Panc1 (cell line): Measurements from ENCODE around the gene CHRNE. TPM values are rescaled to one million over a fixed set of nuclear protein-coding genes. Genes with fewer than 3 reads are reported as not detected.

Experiments used
- ATAC-seq: fragments of 200-7000 bp; cut with Tn5 transposase; 2 replicates; pipeline ENCODE4 v1.9.1; 2020; ENCODE audit warnings: mild to moderate bottlenecking, moderate library complexity
- BruUV-seq: library from RNA; stranded (reverse); fragments of 400-500 nt; replicated peaks from 2 replicates; lab custom pipeline; 2021; lab: Mats Ljungman, UMichigan
- CTCF ChIA-PET: fragments of 300-600 bp; sonication (Branson Sonifier 250); formaldehyde crosslinking; loops from one replicate; lab custom pipeline; 2022; ENCODE audit warnings: antibody characterized with exemption; lab: Charles Lee
- POLR2A ChIA-PET: fragments of 300-600 bp; sonication (Branson Sonifier 250); formaldehyde crosslinking; loops from one replicate; lab custom pipeline; 2022; ENCODE audit warnings: antibody characterized with exemption; lab: Charles Lee
- DNase-seq: peaks from one replicate; pipeline ENCODE4 v3.0.0-alpha.2; 2010; ENCODE audit warnings: low read depth, low spot score
- H3K27ac ChIP-seq: 2 replicates; pipeline ENCODE4 v1.5.1; 2011; ENCODE audit warnings: mild to moderate bottlenecking, low read length, inconsistent platforms
- H3K27me3 ChIP-seq: fragments of 200-500 bp; sonication (Bioruptor generic); 2 replicates; pipeline ENCODE4 v1.6.0; 2014; ENCODE audit warnings: low read length, inconsistent platforms; ENCODE audit not compliant: control insufficient read depth, insufficient read depth
- H3K36me3 ChIP-seq: fragments of 200-500 bp; sonication (Bioruptor generic); 2 replicates; pipeline ENCODE4 v1.5.1; 2014; ENCODE audit warnings: inconsistent platforms, mild to moderate bottlenecking, low read length, moderate library complexity; ENCODE audit not compliant: control insufficient read depth, insufficient read depth
- H3K4me1 ChIP-seq: 2 replicates; pipeline ENCODE4 v1.5.1; 2011; ENCODE audit warnings: inconsistent platforms, mild to moderate bottlenecking, low read length, moderate library complexity; ENCODE audit not compliant: control insufficient read depth, insufficient read depth
- H3K4me3 ChIP-seq, 2 experiments: 2 replicates each; pipeline ENCODE4 v1.5.1; 2011 to 2012; ENCODE audit warnings: low read depth in 2 of 2, low read length in 2 of 2, mild to moderate bottlenecking in 2 of 2, inconsistent platforms in 1 of 2, moderate library complexity in 1 of 2
- H3K9me3 ChIP-seq: fragments of 200-500 bp; sonication (Bioruptor generic); 2 replicates; pipeline ENCODE4 v1.5.1; 2014; ENCODE audit warnings: low read depth, mild to moderate bottlenecking, inconsistent platforms, low read length, moderate library complexity; ENCODE audit not compliant: control insufficient read depth, insufficient read depth
- POLR2AphosphoS5 ChIP-seq: IDR thresholded peaks from 2 replicates; pipeline ENCODE4 v1.6.1; 2012; ENCODE audit warnings: mild to moderate bottlenecking, low read depth, low read length, moderate library complexity
- SIN3A ChIP-seq: IDR thresholded peaks from 2 replicates; pipeline ENCODE4 v1.6.1; 2012; ENCODE audit warnings: low read depth, mild to moderate bottlenecking, low read length, moderate library complexity, borderline replicate concordance; ENCODE audit not compliant: insufficient read depth
- TCF7L2 ChIP-seq: IDR thresholded peaks from 2 replicates; pipeline ENCODE4 v1.6.1; 2011; ENCODE audit warnings: mild to moderate bottlenecking, low read depth, low read length, inconsistent platforms
- in situ Hi-C: cut with HindIII; loops from 2 replicates; pipeline ENCODE4 v1.10.0; 2016; ENCODE audit warnings: low sequenced_read_pairs, low pct_unique_long_range_greater_than_20kb
- intact Hi-C: fragments of 100-400 bp; cut with micrococcal nuclease; formaldehyde crosslinking; loops from one replicate; pipeline ENCODE4 v1.10.0; 2022; ENCODE audit not compliant: unreplicated experiment
- total RNA-seq: library from RNA; stranded (reverse); gene quantifications from one replicate; pipeline ENCODE4 v1.2.1, GENCODE V29; 2021; ENCODE audit not compliant: unreplicated experiment
- TF ChIP-seq, protein P1 (sequence below), 2 experiments: IDR thresholded peaks; 2 replicates each; pipeline ENCODE4 v1.6.1; 2011 to 2012; ENCODE audit warnings: low read depth in 2 of 2, control low read depth in 1 of 2, low read length in 1 of 2, mild to moderate bottlenecking in 1 of 2, moderate library complexity in 1 of 2; ENCODE audit not compliant: insufficient read depth in 1 of 2
- TF ChIP-seq, protein P2 (sequence below): fragments of 450-650 bp; IDR thresholded peaks from 2 replicates; pipeline ENCODE4 v1.5.1; 2017; ENCODE audit warnings: mild to moderate bottlenecking

The CHRNE gene
- total RNA-seq, 1 experiment from 2014 or later, result 0.13 TPM

DNA sequence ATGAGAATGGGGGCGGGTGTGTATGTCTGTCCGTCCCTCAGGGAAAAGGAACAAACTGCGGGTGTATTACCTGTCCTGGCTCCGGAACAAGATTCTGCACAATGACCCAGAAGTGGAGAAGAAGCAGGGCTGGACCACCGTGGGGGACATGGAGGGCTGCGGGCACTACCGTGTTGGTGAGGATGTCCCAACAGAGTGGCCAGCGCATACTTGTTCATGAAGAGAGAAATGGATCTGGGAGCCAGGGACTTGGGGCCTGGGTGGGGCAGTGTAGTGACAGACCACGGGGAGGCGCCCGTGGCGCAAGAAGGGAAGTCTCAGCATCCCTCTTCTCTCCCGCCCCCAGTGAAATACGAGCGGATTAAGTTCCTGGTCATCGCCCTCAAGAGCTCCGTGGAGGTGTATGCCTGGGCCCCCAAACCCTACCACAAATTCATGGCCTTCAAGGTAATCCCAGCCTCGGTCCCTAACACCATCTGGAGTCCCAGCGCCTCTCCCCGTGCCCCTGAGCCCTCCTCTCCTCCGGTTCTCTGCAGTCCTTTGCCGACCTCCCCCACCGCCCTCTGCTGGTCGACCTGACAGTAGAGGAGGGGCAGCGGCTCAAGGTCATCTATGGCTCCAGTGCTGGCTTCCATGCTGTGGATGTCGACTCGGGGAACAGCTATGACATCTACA, 7.1 kb downstream of the CHRNE start:
- H3K9me3 ChIP-seq, result no peaks in the 10 kb centered on the region
- BruUV-seq, result TSS peak; percentile 87
- TF ChIP-seq TCF7L2, result no peak
- no peak for TF ChIP-seq POLR2AphosphoS5
- TF ChIP-seq, protein P1, sequence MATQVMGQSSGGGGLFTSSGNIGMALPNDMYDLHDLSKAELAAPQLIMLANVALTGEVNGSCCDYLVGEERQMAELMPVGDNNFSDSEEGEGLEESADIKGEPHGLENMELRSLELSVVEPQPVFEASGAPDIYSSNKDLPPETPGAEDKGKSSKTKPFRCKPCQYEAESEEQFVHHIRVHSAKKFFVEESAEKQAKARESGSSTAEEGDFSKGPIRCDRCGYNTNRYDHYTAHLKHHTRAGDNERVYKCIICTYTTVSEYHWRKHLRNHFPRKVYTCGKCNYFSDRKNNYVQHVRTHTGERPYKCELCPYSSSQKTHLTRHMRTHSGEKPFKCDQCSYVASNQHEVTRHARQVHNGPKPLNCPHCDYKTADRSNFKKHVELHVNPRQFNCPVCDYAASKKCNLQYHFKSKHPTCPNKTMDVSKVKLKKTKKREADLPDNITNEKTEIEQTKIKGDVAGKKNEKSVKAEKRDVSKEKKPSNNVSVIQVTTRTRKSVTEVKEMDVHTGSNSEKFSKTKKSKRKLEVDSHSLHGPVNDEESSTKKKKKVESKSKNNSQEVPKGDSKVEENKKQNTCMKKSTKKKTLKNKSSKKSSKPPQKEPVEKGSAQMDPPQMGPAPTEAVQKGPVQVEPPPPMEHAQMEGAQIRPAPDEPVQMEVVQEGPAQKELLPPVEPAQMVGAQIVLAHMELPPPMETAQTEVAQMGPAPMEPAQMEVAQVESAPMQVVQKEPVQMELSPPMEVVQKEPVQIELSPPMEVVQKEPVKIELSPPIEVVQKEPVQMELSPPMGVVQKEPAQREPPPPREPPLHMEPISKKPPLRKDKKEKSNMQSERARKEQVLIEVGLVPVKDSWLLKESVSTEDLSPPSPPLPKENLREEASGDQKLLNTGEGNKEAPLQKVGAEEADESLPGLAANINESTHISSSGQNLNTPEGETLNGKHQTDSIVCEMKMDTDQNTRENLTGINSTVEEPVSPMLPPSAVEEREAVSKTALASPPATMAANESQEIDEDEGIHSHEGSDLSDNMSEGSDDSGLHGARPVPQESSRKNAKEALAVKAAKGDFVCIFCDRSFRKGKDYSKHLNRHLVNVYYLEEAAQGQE (IDR thresholded peaks at IDR 0.05; ENCODE audit: insufficient read depth in 1 of 2, low read depth in 2 of 2, low read length in 1 of 2), result no peak
- TF ChIP-seq, protein P2, sequence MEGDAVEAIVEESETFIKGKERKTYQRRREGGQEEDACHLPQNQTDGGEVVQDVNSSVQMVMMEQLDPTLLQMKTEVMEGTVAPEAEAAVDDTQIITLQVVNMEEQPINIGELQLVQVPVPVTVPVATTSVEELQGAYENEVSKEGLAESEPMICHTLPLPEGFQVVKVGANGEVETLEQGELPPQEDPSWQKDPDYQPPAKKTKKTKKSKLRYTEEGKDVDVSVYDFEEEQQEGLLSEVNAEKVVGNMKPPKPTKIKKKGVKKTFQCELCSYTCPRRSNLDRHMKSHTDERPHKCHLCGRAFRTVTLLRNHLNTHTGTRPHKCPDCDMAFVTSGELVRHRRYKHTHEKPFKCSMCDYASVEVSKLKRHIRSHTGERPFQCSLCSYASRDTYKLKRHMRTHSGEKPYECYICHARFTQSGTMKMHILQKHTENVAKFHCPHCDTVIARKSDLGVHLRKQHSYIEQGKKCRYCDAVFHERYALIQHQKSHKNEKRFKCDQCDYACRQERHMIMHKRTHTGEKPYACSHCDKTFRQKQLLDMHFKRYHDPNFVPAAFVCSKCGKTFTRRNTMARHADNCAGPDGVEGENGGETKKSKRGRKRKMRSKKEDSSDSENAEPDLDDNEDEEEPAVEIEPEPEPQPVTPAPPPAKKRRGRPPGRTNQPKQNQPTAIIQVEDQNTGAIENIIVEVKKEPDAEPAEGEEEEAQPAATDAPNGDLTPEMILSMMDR, result peak; percentile 62; the same call in 1 of the 2 replicates
- TF ChIP-seq SIN3A, result no peak
- no peaks in the 10 kb centered on the region for H3K36me3 ChIP-seq
- no peaks in the 10 kb centered on the region for H3K27me3 ChIP-seq
- intact Hi-C loops (no loop called here), in situ Hi-C loops (no loop called here)
- DNase-seq (no peak), ATAC-seq (no peak)
- H3K4me1 ChIP-seq, result no peaks in the 10 kb centered on the region; the same call in 1 of the 2 replicates
- H3K4me3 ChIP-seq, result no peak overlapping the region
- ChIA-PET POLR2A (no interaction called here), CTCF (no interaction called here)
- H3K27ac ChIP-seq, result no peak overlapping the region

DNA sequence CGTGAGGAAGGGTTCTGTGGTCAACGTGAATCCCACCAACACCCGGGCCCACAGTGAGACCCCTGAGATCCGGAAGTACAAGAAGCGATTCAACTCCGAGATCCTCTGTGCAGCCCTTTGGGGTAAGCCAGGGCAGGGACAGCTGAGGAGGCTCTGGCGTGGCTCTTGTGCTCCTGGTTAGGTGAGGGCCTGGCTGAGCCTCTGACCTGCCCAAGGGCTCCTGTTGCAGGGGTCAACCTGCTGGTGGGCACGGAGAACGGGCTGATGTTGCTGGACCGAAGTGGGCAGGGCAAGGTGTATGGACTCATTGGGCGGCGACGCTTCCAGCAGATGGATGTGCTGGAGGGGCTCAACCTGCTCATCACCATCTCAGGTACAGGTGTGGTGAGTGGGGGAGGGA, 7.8 kb downstream of the CHRNE start:
- DNase-seq (no peak), ATAC-seq (no peak)
- Histone ChIP-seq H3K27ac (no peak overlapping the region), H3K9me3 (no peaks in the 10 kb centered on the region), H3K4me3 (no peak overlapping the region), H3K27me3 (no peaks in the 10 kb centered on the region), H3K36me3 (peaks cover 1% of the 10 kb centered on the region; the same call in 1 of the 2 replicates), H3K4me1 (no peaks in the 10 kb centered on the region; the same call in 1 of the 2 replicates)
- in situ Hi-C loops (no loop called here), intact Hi-C loops (no loop called here)
- ChIA-PET POLR2A (no interaction called here), CTCF (no interaction called here)
- TF ChIP-seq, protein P1 (IDR thresholded peaks at IDR 0.05; ENCODE audit: insufficient read depth in 1 of 2, low read depth in 2 of 2, low read length in 1 of 2), result no peak
- no peak for TF ChIP-seq POLR2AphosphoS5
- TF ChIP-seq TCF7L2, result no peak
- TF ChIP-seq, protein P2, result no peak
- TF ChIP-seq SIN3A, result no peak
- BruUV-seq, result no TSS peak
